Measurements from ENCODE around the gene CYP26C1.
"Not testable (repeated sequence)": the region's sequence is repeated elsewhere in the genome, so short reads cannot be mapped to it uniquely, and the experiment has no call there.

CYP26C1 gene

DNA sequence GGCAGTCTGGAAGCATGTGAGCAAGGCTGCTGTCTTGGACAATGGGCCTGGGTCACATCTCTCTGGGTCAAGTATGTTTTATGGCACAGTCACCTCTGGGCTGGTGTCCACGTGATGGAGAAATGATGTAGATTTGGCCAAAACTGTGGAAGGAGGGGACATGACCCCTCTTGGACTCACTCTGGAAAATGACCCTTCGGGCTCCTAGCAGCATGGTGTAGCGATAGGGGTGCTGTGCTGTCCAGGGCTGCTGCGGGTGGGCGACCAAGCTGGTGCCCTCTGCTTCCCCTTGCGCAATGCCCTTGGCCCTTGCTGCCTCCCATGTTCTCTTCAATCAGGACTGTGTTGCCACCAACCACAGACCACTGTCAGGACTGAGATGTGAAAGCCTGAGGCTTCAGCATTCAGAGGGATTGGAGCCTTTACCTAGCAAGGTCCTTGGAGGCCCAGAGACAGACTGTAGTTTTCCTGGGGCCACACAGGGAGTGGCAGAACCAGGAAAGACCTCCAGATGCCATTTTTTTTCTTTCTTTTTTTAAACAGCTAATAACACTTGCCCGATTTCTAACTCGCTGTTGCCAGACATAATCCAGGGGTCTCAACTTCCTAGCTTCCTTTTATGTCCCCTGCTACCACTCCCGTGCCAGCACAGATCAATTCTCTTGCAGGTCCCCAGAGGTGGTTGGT, 19.2 kb downstream of the CYP26C1 start:
- no peak for DNase-seq

DNA sequence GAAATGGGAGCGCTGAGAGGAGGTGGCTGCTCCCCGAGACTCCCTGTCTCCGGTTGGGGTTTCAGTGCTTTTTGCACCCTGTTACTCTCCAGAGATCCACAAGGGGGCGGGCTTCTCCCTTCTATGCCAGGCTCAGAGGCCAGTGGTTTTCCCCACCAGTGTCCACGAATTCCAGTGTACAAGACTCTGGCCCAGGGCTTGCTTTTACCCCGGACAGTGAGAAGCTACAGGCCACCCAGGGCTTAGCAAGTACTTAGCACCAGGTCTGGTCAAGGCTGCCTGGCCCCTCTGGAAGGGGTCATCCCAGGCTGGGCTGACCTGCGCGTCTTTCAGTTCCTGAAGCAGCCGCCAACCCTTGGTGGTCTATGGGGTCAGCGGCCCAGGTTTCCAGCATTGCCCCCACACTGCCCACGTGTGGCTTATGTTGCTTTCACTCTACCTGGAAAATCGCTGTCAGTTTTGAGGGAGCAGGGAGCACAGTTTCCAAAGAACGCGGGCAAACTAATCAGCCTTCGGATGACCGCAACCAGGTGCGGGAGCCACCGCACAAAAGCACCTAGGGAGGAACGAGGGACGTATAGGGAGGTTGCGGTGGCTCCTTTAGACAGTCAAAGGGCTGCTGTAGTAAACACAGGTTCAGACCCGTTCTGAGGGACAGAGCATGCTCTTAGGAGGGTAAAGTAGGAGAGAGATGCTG, 19.9 kb downstream of the CYP26C1 start:
- peak; percentile 3 for DNase-seq

DNA sequence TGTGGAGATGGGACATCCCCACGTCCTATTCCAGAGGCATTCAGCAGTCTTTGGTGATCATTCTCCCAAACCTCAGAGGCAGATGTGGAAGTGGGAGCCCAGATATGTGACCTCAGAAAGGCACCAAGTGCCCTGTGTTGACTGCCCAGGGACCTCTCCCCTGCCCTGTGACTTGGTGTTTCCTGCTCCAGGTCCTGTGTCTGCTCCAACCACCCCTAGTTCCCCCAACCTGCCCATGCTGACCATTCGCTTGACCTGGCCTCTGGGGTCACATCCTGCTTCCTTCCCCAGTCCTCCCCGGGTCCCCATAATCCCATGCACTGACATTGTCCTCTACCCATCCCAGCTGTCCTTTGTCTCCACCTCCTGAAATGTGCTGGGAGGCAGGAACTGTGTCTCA, 20.7 kb downstream of the CYP26C1 start:
- no peak for DNase-seq

DNA sequence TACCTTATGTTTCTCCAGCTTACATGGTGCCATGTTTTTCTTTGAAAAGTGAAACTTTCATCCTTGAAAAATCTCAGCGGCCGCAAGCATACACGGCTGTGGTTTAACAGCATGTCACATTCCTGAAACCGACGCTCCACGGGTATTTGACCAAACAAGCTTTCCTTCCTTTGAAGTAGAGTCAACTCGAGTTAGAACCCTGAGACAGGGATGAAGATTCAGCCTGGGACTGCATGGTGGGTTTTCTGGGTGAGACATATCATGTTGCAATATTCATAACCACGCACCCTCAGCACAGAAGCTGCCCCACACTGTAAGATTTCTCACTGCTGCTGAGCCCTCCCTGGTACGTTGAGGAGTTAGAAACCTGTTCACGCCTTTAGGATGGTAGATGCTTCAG, 21.2 kb downstream of the CYP26C1 start:
- no peak for DNase-seq

DNA sequence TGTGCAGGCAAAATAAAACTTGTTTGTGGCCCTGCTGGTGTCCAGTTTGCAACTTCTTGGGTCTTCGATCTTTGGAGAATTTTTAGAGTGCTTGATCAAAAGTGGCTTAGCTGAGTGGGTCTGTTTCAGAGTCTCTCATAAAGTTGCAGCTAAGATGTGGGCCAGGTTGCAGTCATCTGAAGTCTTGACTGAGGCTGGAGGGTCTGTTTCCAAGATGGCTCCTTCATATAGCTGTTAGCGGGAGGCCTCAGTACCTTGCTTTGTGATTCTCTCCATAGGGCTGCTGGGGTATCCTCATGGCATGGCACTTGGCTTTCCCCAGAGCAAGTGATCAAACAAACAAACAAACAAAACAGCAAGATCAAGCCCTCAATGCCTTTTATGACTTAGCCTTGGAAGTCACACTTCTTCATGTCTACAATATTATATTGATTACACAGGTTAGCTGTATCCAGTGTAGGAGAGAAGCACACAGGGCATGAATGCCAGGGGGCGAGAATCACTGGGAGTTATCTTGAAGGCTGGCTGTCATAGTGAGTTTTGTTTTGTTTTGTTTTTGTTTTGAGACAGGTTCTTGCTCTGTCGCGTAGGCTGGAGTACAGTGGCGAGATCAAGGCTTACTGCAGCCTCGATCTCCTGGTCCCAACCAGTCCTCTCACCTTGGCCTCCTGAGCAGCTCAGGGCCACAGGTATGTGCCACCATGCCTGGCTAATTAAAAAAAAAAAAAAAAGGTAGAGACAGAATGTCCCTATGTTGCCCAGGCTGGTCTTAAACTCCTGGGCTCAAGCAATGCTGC, 23.3 kb downstream of the CYP26C1 start:
- DNase-seq = no peak

DNA sequence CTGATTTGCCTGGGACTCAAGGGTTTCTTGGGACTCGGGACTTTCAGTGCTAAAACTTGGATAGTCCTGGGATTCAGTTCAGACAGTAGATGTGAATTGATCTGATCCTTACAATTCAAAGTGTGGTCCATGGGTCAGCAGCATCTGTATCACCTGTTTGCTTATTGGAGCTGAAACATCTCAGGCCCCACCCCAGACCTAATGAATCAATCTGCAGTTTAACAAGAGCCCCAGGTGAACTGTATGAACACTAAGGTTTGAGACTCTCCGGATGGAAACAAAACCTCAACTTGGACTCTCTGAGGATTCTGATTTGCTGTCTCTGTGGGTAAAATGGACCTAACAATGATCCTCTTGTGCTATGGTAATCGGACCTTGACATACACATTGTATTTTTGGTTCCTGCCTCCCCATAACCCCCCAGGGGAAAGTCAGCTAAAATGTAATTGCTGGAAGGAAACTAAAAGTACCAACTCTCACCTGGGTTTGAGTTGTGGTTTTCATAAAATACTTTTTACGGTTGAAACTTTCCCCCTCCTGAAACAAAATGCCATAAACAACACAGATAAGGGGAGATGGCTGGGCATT, 24.8 kb downstream of the CYP26C1 start:
- DNase-seq = no peak

DNA sequence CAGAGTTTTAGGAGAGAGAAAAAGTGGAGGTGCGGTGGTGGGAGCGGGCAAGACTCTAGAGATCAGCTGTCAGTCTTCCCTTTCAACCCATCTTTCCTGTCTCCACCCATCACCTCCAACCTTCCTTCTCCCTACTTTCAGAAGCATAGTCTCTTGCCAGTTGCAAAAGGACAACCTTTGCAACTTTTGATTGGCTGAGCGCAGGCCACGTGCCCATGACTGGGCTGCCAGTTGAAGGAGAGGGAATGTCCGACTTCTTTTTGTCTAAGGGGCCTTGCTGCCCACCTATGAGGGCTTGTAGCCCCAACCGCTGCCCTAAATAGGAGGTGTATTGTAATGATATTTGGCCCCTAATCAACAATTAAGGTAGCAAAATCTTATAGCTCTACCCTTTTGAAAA, 25.7 kb downstream of the CYP26C1 start:
- DNase-seq = no peak

DNA sequence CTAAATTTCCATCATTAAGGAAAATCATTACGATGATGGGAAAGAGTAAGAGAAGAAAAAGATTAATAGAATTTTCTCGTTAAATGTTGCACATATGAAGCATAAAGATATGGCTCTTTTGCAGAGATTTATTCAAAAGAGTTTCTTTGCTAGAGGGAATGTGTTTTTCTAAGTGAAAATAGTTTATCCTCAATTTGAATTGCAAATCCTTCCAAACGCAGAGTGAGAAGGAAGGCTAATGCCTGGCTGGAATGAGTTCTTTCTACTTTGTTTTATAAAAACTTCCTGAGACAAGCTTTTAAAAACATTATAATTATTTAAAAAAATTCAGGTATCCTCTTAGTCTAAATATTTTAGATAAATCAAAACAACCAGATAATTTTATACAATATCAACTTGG, 27.2 kb downstream of the CYP26C1 start:
- no peak for DNase-seq

DNA sequence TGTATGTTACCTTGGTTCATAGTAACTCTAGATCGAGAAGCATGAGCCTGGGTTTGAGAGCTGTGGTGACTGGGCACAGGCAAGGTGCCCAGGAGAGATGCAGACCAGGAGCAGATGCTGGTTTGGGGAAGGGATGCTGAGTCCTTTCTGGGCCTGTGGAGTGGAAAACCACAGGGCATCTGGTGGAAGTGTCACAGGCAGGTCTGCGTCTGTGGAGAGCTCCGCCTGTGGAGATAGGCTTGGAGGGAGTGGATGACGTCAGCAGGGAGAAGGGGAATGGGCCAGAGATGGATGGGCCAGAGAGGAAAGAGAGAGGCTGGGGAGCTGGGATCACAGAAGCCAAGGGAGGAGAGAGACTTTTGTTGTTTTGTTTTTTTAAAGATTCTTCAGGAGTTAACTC, 27.9 kb downstream of the CYP26C1 start:
- DNase-seq = no peak

DNA sequence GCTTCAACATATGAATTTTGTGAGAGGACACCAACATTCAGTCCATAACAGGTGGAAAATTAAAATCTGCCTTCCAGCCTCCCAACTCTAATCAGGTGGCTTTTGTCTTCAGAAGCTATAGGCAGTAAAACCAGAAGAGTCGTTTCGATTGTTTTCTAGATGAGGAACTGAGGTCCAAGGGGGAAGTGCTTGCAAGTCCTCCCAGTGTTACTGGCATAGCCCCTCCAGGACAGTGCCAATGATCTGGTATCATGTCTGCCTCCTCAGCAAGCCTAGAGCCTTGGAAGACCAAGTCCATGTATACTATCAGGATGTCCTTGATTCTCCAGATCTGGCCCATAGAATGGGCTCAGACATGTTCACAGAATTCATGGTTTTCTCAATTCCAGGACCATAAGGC, 30.0 kb downstream of the CYP26C1 start:
- no peak for DNase-seq

DNA sequence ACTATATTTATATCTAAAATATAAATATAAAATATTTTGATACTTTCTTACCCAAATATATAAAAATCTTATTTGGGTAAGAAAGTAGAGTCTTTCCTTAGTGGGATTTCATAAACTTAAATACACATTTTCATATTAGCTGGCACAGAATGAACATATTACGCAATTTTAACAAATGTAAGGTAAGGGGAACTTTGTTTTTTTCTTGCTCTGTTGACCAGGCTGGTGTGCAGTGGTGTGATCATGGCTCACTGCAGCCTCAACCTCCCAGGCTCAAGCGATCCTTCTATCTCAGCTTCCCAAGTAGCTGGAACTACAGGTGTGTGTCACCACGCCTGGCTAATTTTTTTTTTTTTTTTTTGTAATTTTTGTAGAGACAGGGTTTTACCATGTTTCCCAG, 31.4 kb downstream of the CYP26C1 start:
- DNase-seq = no peak

DNA sequence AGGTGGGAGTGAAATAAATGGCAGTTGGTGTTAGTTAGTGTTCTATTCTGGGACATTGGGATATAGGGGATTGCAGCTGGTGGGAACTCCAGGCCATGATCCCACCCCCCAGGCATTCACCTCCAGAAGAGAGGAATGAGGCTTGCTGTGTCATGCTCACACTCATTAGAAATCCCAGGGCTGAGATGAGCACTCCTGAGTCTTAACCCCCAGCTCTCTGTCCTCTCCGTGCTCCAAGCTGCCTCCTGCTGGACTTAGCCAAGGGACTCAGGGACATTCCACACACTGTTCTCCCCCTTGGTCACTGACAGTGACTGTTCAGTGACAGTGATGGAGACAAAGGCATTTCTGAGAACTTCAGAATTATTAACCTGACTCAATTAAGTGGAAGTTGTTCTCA, 34.6 kb downstream of the CYP26C1 start:
- no peak for DNase-seq

DNA sequence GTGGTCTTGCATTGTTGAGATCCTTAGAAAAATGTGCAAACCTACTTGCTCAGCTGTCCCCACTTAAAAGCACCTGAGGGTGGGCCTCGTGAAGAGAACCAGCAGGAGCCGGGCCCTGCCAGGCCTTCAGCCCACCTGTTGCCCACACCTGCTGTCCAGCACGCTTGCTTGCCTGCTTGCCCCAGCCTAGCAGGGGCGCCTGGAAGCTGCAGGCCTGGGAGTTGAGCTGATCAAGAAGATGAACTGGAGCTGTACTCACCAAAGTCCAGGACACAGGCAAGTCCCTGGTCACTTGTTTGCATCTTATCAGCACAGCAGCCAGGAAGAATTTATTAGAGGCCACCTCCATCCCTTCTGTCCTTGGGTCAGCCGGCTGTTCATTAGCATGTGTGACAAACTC, 36.3 kb downstream of the CYP26C1 start:
- DNase-seq = no peak

DNA sequence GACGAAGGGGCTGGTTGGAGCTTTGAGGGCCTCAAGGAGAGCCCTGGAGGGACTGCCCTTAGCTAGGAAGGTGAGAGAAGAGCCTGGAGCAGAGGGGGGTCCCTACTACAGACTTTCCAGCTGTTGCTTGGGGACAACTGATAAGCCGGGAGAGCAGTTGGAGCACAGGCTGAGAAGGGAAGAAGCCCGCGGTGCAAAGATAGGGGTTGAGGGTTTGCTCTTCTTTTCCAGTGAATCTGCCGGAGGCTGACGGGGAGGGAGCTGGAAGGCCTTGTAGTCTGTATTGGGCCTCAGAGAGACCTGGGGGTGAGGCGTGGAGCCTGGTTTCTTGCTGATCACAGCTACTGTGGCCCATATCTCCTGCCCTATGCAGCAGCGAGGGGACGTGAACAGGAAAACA, 36.8 kb downstream of the CYP26C1 start:
- DNase-seq = no peak

DNA sequence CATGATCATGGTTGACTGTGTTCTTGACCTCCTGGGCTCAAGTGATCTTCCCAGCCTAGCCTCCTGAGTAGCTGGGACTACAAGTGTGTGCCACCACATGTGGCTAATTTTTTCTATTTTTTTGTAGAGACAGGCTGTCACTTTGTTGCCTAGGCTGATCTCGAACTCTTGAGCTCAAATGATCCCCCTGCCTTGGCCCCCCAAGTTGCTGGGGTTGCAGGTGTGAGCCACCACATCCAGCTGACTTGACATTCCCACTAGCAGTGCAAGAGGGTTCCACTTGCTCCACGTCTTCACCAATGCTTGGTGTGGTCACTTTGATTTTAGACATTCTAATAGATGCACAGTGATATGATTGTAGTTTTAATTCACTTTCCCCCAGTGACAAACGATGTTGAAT, 38.2 kb downstream of the CYP26C1 start:
- no peak for DNase-seq

DNA sequence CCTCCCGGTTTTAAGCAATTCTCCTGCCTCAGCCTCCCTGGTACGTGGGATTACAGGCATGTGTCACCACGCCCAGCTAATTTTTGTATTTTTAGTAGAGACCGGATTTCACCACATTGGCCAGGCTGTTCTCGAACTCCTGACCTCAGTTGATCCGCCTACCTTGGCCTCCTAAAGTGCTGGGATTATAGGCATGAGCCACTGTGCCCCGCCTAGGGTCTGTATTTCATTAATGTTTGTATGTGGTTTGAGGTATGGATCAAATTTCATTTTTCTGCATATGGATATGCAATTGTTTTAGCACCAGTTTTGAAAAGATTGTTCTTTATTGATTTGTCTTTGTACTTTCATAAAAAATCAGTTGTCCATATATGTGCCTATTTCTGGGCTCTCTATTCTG, 39.1 kb downstream of the CYP26C1 start:
- DNase-seq = no peak

DNA sequence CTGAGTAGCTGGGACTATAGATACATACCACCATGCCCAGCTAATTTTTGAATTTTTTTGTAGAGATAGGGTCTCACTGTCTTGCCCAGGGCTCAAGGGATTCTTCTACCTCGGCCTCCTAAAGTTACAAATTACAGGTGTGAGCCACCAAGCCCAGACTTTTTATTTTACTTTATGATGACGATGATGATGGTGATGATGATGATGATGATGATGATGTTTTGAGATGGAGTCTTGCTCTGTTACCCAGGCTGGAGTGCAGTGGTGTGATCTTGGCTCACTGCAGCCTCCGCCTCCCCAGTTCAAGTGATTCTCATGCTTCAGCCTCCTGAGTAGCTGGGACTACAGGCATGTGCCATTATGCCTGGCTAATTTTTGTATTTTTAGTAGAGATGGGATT, 40.5 kb downstream of the CYP26C1 start:
- not testable (repeated sequence) for DNase-seq

DNA sequence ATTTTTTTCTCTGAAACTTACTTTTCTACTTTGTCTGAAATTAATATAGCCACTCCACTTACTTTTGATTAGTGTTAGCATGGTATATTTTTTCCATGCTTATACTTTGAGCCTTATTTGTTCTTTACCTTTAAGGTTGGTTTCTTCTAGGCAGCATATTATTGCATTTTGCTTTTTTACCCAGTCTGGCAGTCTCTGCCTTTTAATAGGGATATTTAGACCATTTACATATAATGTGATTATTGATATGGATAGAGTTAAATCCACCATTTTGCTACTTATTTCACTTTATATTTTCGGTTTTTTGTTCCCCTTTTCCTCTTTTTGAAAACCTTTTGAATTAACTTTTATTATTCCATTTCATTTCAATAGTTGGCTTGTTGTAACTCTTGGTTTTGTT, 43.4 kb downstream of the CYP26C1 start:
- DNase-seq = no peak

DNA sequence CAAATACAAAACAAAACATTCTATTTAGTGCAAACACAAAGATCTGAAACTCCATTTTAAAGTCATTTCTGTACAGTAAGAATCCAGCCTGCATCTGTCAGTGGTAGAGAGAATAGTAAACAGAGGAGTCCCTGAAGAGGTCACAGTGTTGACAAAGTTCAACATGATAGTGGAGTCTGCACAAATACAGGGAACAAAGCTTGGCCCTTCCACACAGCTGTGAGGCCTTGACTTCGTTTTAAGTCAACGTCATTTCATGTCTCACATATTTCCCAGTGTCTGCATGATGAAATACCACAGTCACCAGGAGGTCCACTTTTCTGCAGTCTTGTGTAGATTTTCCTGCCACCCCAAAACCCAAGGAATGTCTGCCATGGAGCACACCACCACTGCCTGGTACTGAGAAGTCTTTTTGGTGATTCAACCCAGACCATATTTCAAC, 46.1 kb downstream of the CYP26C1 start:
- no peak for DNase-seq

DNA sequence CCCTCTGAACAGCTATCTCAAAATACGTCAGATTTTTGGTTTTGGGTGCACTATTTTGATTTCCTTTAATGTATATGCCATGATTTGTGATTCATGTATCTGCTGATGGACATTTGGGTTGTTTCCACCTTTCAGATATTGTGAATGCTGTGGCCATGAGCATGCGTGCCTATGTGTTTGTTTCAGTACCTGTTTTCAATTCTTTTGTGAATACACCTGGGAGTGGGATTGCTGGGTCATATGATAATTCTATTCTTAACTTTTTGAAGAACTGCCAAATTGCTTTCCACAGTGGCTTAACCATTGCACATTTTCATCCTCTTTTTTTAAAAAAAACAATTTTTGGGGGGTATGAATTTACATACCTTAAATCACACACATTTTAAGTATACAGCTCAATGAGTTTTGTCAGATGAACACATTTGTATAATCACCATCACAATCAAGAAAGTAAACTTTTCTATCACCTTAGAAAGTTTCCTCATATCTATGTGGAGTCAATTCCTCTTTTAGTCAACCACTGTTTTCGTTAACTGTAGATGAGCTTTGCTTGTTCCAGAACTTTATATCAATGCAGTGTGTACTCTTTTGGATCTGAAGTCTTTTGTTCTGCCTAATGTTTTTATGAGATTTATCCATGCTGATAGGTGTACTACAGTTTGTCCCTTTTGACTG, 50.0 kb downstream of the CYP26C1 start:
- DNase-seq = no peak

DNA sequence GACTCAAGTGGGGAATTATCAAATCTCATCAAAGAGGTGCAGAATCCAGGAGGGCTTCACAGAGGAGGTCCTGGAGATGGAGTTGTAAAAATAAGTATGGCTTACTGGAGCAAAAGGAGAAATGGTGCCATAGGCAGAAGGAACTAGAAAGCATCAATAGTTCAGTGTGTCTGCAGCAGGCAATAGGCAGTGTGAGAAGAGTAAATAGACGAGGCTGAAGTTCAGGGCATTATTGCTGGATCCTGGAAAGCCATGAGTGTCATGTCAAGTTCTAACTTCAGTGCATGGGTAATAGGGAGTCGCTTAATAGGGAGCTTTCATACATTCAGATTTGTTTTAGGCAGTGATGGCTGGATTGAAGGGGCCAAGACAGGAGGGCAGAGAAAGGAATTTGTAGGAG, 52.4 kb downstream of the CYP26C1 start:
- no peak for DNase-seq

DNA sequence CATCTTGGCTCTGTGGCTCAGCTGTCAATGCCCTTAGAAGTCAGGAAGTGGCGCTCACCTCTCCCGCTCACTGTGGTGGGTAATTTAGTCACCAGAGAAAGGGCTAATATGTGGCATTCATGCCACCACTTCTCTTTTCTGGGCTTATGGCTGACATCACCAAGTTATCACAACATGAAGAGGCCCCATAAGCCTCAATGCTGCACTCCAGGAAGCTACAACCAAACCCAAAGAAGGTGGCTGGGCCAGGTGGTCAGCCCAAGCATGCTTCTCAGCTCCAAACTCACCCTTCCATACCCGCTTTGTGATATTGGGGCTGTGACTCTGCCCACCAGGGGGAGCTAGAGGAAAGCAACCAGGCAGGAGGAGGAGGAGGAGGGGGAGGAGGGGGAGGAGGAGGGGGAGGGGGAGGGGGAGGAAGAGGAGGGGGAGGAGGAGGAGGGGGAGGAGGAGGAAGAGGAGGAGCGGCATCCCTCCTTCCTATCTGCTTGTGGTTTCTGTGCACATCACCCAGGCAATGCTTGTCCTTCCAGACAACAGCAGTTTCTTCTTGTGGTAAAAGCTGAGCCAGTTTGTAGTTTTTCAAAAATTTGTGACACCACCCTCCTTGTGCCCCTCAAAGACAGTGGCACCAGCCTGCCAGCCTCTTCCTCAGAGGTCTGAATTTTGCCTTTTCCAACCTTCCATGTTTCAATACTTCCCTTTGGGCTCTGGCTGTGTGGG, 55.2 kb downstream of the CYP26C1 start:
- no peak for DNase-seq
